Lower lobe of right lung (tissue), 2 donors: Measurements from ENCODE around the gene MGAT3. TPM values are rescaled to one million over a fixed set of nuclear protein-coding genes. Genes with fewer than 3 reads are reported as not detected.

Source experiments
- ATAC-seq, 2 donors: fragments of 200-7000 bp; cut with Tn5 transposase; one replicate each; pipeline ENCODE4 v1.9.1; 2020 to 2022; ENCODE audit warnings: mild to moderate bottlenecking in 2 of 2, moderate library complexity in 2 of 2
- DNase-seq: peaks from one replicate; pipeline ENCODE4 v3.0.0-alpha.2; 2020
- H3K27ac ChIP-seq: fragments of 200-600 bp; one replicate; pipeline ENCODE4 v1.8.0; 2022
- H3K27me3 ChIP-seq: fragments of 200-600 bp; one replicate; pipeline ENCODE4 v1.8.0; 2022; ENCODE audit warnings: low read depth
- H3K36me3 ChIP-seq: fragments of 200-600 bp; one replicate; pipeline ENCODE4 v1.8.0; 2022; ENCODE audit warnings: mild to moderate bottlenecking
- H3K4me1 ChIP-seq: fragments of 200-600 bp; one replicate; pipeline ENCODE4 v1.8.0; 2022
- H3K4me3 ChIP-seq: fragments of 200-600 bp; one replicate; pipeline ENCODE4 v1.8.0; 2022; ENCODE audit warnings: mild to moderate bottlenecking
- H3K9me3 ChIP-seq: fragments of 200-600 bp; one replicate; pipeline ENCODE4 v1.8.0; 2022
- CTCF ChIP-seq: fragments of 200-600 bp; IDR thresholded peaks from one replicate; pipeline ENCODE4 v1.8.0; 2022; ENCODE audit warnings: antibody characterized with exemption, mild to moderate bottlenecking
- intact Hi-C: fragments of 100-400 bp; cut with DNase I; formaldehyde crosslinking; loops from one replicate; pipeline ENCODE4 v1.11.0; 2022
- total RNA-seq: library from RNA; stranded (reverse); fragmentation: NEBNext Ultra II Directional; extraction: Animal tissue kit (Norgen Biotek cat#: 25700); gene quantifications from one replicate; pipeline ENCODE4 v1.2.1, GENCODE V29; 2021
- donor health status: DM: no; HTN: yes; CAD: no; lungs with severe emphysema.

MGAT3 gene
- total RNA-seq, 1 donor from 2014 or later, result 41.5 TPM

- TF ChIP-seq CTCF, result no peak
- H3K4me1 ChIP-seq, result peaks cover 9% of the 10 kb centered on the region
- H3K4me3 ChIP-seq, result no peak overlapping the region
- DNase-seq (no peak), ATAC-seq (no peak)
- H3K36me3 ChIP-seq, result peaks cover 92% of the 10 kb centered on the region
- intact Hi-C loops, result no loop called here
- no peak overlapping the region for H3K27ac ChIP-seq
- no peaks in the 10 kb centered on the region for H3K27me3 ChIP-seq
- H3K9me3 ChIP-seq, result no peaks in the 10 kb centered on the region
These were observed 30.3 kb upstream of the MGAT3 start for GRCh38 chr22:39426380-39427043.

- H3K27ac ChIP-seq, result no peak overlapping the region
- no peak overlapping the region for H3K4me3 ChIP-seq
- no peaks in the 10 kb centered on the region for H3K27me3 ChIP-seq
- no peaks in the 10 kb centered on the region for H3K9me3 ChIP-seq
- intact Hi-C loops, result no loop called here
- no peak for TF ChIP-seq CTCF
- H3K36me3 ChIP-seq, result peaks cover 92% of the 10 kb centered on the region
- no peak for ATAC-seq
- peak; percentile 35 for DNase-seq
- H3K4me1 ChIP-seq, result peaks cover 18% of the 10 kb centered on the region
These were observed 28.8 kb upstream of the MGAT3 start for GRCh38 chr22:39427751-39428596.

DNA sequence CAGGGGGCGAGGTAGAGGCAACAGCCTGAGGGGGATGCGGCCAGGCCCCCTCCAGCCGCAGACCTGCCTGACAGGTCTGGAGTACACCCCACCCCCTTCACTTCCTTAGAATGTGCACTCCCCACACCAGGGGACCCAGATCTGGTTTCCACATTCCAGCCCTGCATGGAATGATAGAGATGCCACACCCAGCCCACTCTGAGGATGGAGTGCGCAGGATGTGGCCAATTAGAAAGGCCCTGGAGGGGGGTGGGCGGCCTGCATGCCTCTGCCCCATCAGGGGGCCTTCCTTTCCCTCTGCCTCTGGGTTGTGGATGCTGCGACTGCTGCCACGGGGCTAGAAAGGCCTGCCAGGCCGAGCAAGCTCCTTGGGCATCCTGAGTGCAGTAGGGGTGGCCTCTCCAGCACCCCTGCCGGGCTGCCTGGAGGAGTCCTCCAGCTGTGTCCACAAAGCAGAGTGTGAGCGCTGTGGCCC is 28.2 kb upstream of the MGAT3 start:
- peaks cover 92% of the 10 kb centered on the region for H3K36me3 ChIP-seq
- no peak overlapping the region for H3K27ac ChIP-seq
- no peak for TF ChIP-seq CTCF
- ATAC-seq, result peak; percentile 24 to 37
- H3K4me3 ChIP-seq, result no peak overlapping the region
- DNase-seq, result peak; percentile 11
- no peaks in the 10 kb centered on the region for H3K9me3 ChIP-seq
- intact Hi-C loops, result no loop called here
- peaks cover 18% of the 10 kb centered on the region for H3K4me1 ChIP-seq
- H3K27me3 ChIP-seq, result no peaks in the 10 kb centered on the region

- H3K4me3 ChIP-seq, result no peak overlapping the region
- peaks cover 89% of the 10 kb centered on the region for H3K36me3 ChIP-seq
- no peak overlapping the region for H3K27ac ChIP-seq
- intact Hi-C loops, result no loop called here
- H3K9me3 ChIP-seq, result no peaks in the 10 kb centered on the region
- no peak for ATAC-seq
- TF ChIP-seq CTCF, result no peak
- no peaks in the 10 kb centered on the region for H3K27me3 ChIP-seq
- DNase-seq, result no peak
- peaks cover 18% of the 10 kb centered on the region for H3K4me1 ChIP-seq
These were observed 27.6 kb upstream of the MGAT3 start for GRCh38 chr22:39429186-39429585.

- Histone ChIP-seq H3K9me3 (no peaks in the 10 kb centered on the region), H3K4me3 (no peak overlapping the region), H3K36me3 (peaks cover 82% of the 10 kb centered on the region), H3K27me3 (no peaks in the 10 kb centered on the region), H3K27ac (peak overlapping the region; percentile 85), H3K4me1 (peaks cover 18% of the 10 kb centered on the region)
- DNase-seq (no peak), ATAC-seq (no peak)
- TF ChIP-seq CTCF, result no peak
- intact Hi-C loops, result no loop called here
These were observed 26.8 kb upstream of the MGAT3 start for GRCh38 chr22:39429916-39430575.
